Spleen (tissue), 7 donors: ENCODE data around the gene RBM26.

Experiments
- POLR2A ChIP-seq, 3 donors: fragments of 450-650 bp; IDR thresholded peaks; one replicate each; pipeline ENCODE4 v1.5.1; 2017; ENCODE audit warnings: antibody characterized with exemption in 3 of 3, mild to moderate bottlenecking in 1 of 3
- TF ChIP-seq, protein P1 (sequence below), 11 experiments: fragments of 200-600 bp in 7 of 11; fragments of 450-650 bp in 4 of 11; sonication (generic) in 4 of 11; IDR thresholded peaks in 8 of 11; conservative IDR thresholded peaks in 3 of 11; 1 replicate in 7 of 11; 2 replicates in 4 of 11; pipeline versions ENCODE4 v1.4.0 to v1.8.0; 2016 to 2021; ENCODE audit warnings: antibody characterized with exemption in 11 of 11, inconsistent platforms in 4 of 11, mild to moderate bottlenecking in 1 of 11
- donor health status: DM: no; HTN: no; CAD: no; lungs with moderate emphysema.
- donor health status: DM: no; HTN: no; CAD: no.
- donor health status: DM: no; HTN: no; CAD: no.

GRCh38 chr13:79297128-79297527, 108.9 kb downstream of the RBM26 start:
- TF ChIP-seq POLR2A (IDR thresholded peaks at IDR 0.05), result no peak
- TF ChIP-seq, protein P1, sequence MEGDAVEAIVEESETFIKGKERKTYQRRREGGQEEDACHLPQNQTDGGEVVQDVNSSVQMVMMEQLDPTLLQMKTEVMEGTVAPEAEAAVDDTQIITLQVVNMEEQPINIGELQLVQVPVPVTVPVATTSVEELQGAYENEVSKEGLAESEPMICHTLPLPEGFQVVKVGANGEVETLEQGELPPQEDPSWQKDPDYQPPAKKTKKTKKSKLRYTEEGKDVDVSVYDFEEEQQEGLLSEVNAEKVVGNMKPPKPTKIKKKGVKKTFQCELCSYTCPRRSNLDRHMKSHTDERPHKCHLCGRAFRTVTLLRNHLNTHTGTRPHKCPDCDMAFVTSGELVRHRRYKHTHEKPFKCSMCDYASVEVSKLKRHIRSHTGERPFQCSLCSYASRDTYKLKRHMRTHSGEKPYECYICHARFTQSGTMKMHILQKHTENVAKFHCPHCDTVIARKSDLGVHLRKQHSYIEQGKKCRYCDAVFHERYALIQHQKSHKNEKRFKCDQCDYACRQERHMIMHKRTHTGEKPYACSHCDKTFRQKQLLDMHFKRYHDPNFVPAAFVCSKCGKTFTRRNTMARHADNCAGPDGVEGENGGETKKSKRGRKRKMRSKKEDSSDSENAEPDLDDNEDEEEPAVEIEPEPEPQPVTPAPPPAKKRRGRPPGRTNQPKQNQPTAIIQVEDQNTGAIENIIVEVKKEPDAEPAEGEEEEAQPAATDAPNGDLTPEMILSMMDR (IDR thresholded peaks at IDR 0.05 in 8 of 11, conservative IDR thresholded peaks at IDR 0.05 in 3 of 11), result no peak
